H1 (cell line): ENCODE results near the gene UBE4B. TPM values are rescaled to one million over a fixed set of nuclear protein-coding genes. Genes with fewer than 3 reads are reported as not detected.

Source experiments
- CTCF ChIA-PET: fragments of 300-600 bp; sonication (Branson Sonifier 250); formaldehyde crosslinking; loops from one replicate; lab custom pipeline; 2021; ENCODE audit not compliant: partially characterized antibody; lab: Charles Lee
- POLR2A ChIA-PET: fragments of 300-600 bp; sonication (Branson Sonifier 250); formaldehyde crosslinking; loops from one replicate; lab custom pipeline; 2021; ENCODE audit warnings: inconsistent platforms; ENCODE audit not compliant: partially characterized antibody; lab: Charles Lee
- DNase-seq, 2 experiments: peaks; one replicate each; pipeline versions ENCODE4 v3.0.0 to v3.0.0-alpha.2; 2010 to 2022; ENCODE audit warnings: low spot score in 2 of 2, low read depth in 1 of 2, mixed read lengths in 1 of 2
- FAIRE-seq: peaks from 2 replicates; lab custom pipeline; 2011; peaks lifted over from hg19 to GRCh38; lab: Jason Lieb, UNC
- H2AFZ ChIP-seq: 2 replicates; pipeline ENCODE4 v1.8.1; 2012; ENCODE audit warnings: low read length, inconsistent platforms
- H2AK5ac ChIP-seq: 2 replicates; pipeline ENCODE4 v1.6.1; 2013; ENCODE audit warnings: low read depth, low read length
- H2BK120ac ChIP-seq: replicated peaks from 2 replicates; pipeline ENCODE3; 2013; ENCODE audit warnings: low read depth, low read length, inconsistent platforms
- H2BK12ac ChIP-seq: 2 replicates; pipeline ENCODE4 v1.6.1; 2013; ENCODE audit warnings: low read depth, low read length
- H2BK15ac ChIP-seq: 2 replicates; pipeline ENCODE4 v1.6.1; 2013; ENCODE audit warnings: low read length
- H2BK20ac ChIP-seq: 2 replicates; pipeline ENCODE4 v1.6.1; 2013; ENCODE audit warnings: low read length
- H2BK5ac ChIP-seq: 2 replicates; pipeline ENCODE4 v1.6.1; 2013; ENCODE audit warnings: low read depth, low read length
- H3K14ac ChIP-seq: 2 replicates; pipeline ENCODE4 v1.6.1; 2013; ENCODE audit warnings: inconsistent platforms; ENCODE audit not compliant: insufficient read length
- H3K18ac ChIP-seq: 2 replicates; pipeline ENCODE4 v1.6.1; 2013; ENCODE audit warnings: low read length; ENCODE audit errors: extremely low read depth
- H3K23ac ChIP-seq: 2 replicates; pipeline ENCODE4 v1.6.1; 2013; ENCODE audit warnings: inconsistent platforms; ENCODE audit not compliant: insufficient read length
- H3K23me2 ChIP-seq: 2 replicates; pipeline ENCODE4 v1.6.1; 2013; ENCODE audit warnings: low read depth, low read length
- H3K27ac ChIP-seq: 2 replicates; pipeline ENCODE4 v1.6.1; 2011; ENCODE audit warnings: low read depth, low read length, inconsistent platforms
- H3K27me3 ChIP-seq, 4 experiments: replicated peaks in 1 of 4; 1 replicate in 1 of 4; 2 replicates in 3 of 4; pipeline versions ENCODE4 v1.6.1 to v1.8.1; 2011 to 2013; ENCODE audit warnings: low read length in 3 of 4, mild to moderate bottlenecking in 3 of 4, inconsistent platforms in 2 of 4, mixed read lengths in 2 of 4, moderate library complexity in 1 of 4; ENCODE audit not compliant: control insufficient read depth in 3 of 4, insufficient read depth in 3 of 4; ENCODE audit errors: extremely low read depth in 1 of 4
- H3K36me3 ChIP-seq, 4 experiments: 2 replicates each; pipeline versions ENCODE4 v1.6.1 to v1.8.1; 2011 to 2013; ENCODE audit warnings: mild to moderate bottlenecking in 4 of 4, low read length in 3 of 4, moderate library complexity in 2 of 4, control low read depth in 1 of 4, inconsistent platforms in 1 of 4; ENCODE audit not compliant: insufficient read depth in 4 of 4, control insufficient read depth in 2 of 4
- H3K4ac ChIP-seq: replicated peaks from 2 replicates; pipeline ENCODE3; 2013; ENCODE audit warnings: low read length, low read depth, mixed read lengths, inconsistent platforms; ENCODE audit not compliant: insufficient read length
- H3K4me1 ChIP-seq, 4 experiments: replicated peaks in 1 of 4; 1 replicate in 1 of 4; 2 replicates in 3 of 4; pipeline versions ENCODE4 v1.6.1 to v1.8.1; 2011 to 2013; ENCODE audit warnings: low read length in 3 of 4, inconsistent platforms in 2 of 4, mixed read lengths in 1 of 4; ENCODE audit not compliant: insufficient read depth in 4 of 4, control insufficient read depth in 3 of 4
- H3K4me2 ChIP-seq, 2 experiments: 2 replicates each; pipeline versions ENCODE4 v1.6.1 to v1.8.1; 2011 to 2013; ENCODE audit warnings: low read depth in 2 of 2, low read length in 2 of 2, control low read depth in 1 of 2, inconsistent platforms in 1 of 2, mild to moderate bottlenecking in 1 of 2; ENCODE audit not compliant: insufficient read depth in 1 of 2
- H3K4me3 ChIP-seq, 4 experiments: fragments of 200-600, 300-600 bp in 1 of 4; sonication (generic), shearing (Covaris generic), sonication (Bioruptor Twin) in 1 of 4; 2 replicates each; pipeline versions ENCODE4 v1.5.1 to v1.8.1; 2011 to 2016; ENCODE audit warnings: low read length in 4 of 4, low read depth in 3 of 4, control low read depth in 2 of 4, inconsistent platforms in 2 of 4, mild to moderate bottlenecking in 2 of 4, mixed read lengths in 1 of 4, moderate library complexity in 1 of 4; ENCODE audit not compliant: insufficient read depth in 2 of 4; ENCODE audit errors: extremely low read depth in 1 of 4
- H3K56ac ChIP-seq: replicated peaks from 2 replicates; pipeline ENCODE3; 2013; ENCODE audit warnings: low read depth, mild to moderate bottlenecking, mixed read lengths, low read length, inconsistent platforms; ENCODE audit not compliant: insufficient read length
- H3K79me1 ChIP-seq: 2 replicates; pipeline ENCODE4 v1.6.1; 2013; ENCODE audit warnings: low read depth, low read length, control low read depth
- H3K79me2 ChIP-seq, 2 experiments: 2 replicates each; pipeline versions ENCODE4 v1.6.1 to v1.8.1; 2012 to 2013; ENCODE audit warnings: low read length in 2 of 2, mild to moderate bottlenecking in 2 of 2, inconsistent platforms in 1 of 2; ENCODE audit not compliant: insufficient read depth in 2 of 2, control insufficient read depth in 1 of 2
- H3K9ac ChIP-seq, 4 experiments: replicated peaks in 1 of 4; 1 replicate in 1 of 4; 2 replicates in 3 of 4; pipeline versions ENCODE4 v1.6.1 to v1.8.1; 2011 to 2013; ENCODE audit warnings: low read depth in 3 of 4, low read length in 3 of 4, control low read depth in 2 of 4, mild to moderate bottlenecking in 2 of 4, moderate library complexity in 2 of 4, inconsistent platforms in 1 of 4; ENCODE audit errors: extremely low read depth in 1 of 4
- H3K9me3 ChIP-seq, 2 experiments: 2 replicates each; pipeline versions ENCODE4 v1.6.1 to v1.8.1; 2012 to 2013; ENCODE audit warnings: mild to moderate bottlenecking in 2 of 2, moderate library complexity in 2 of 2, control low read depth in 1 of 2, inconsistent platforms in 1 of 2, low read depth in 1 of 2, low read length in 1 of 2, mixed read lengths in 1 of 2; ENCODE audit not compliant: insufficient read depth in 2 of 2
- H4K20me1 ChIP-seq, 2 experiments: replicated peaks in 1 of 2; 2 replicates each; pipeline versions ENCODE3 to v1.8.1; 2011 to 2013; ENCODE audit warnings: inconsistent platforms in 2 of 2, low read length in 2 of 2, mild to moderate bottlenecking in 1 of 2; ENCODE audit not compliant: insufficient read depth in 2 of 2, control insufficient read depth in 1 of 2
- H4K5ac ChIP-seq: 2 replicates; pipeline ENCODE4 v1.6.1; 2013; ENCODE audit warnings: low read length, low read depth, mixed read lengths, inconsistent platforms; ENCODE audit not compliant: insufficient read length
- H4K8ac ChIP-seq: 2 replicates; pipeline ENCODE4 v1.8.0; 2013; ENCODE audit warnings: mild to moderate bottlenecking, moderate library complexity, low read length, inconsistent platforms; ENCODE audit not compliant: insufficient read depth; ENCODE audit errors: extremely low read depth
- H4K91ac ChIP-seq: replicated peaks from 2 replicates; pipeline ENCODE3; 2013; ENCODE audit warnings: low read length, mixed read lengths, inconsistent platforms; ENCODE audit not compliant: insufficient read length
- BRCA1 ChIP-seq: IDR thresholded peaks from 2 replicates; pipeline ENCODE4 v1.6.1; 2012; ENCODE audit warnings: low read depth, low read length, improper control_type of control experiment
- MAFK ChIP-seq: IDR thresholded peaks from 2 replicates; pipeline ENCODE4 v1.6.1; 2012; ENCODE audit warnings: low read depth, mild to moderate bottlenecking, improper control_type of control experiment, low read length
- USF2 ChIP-seq: IDR thresholded peaks from 2 replicates; pipeline ENCODE4 v1.6.1; 2011; ENCODE audit warnings: low read length, improper control_type of control experiment
- WGBS, 2 experiments: shearing (Covaris generic) in 1 of 2; methylation state at CpG; one replicate each; pipeline versions ENCODE4 v1.1.6 to v1.1.7; 2013 to 2015; ENCODE audit warnings: low lambda C conversion rate in 2 of 2, mixed read lengths in 2 of 2, inconsistent platforms in 1 of 2, low coverage in 1 of 2, missing lambda C conversion rate in 1 of 2; ENCODE audit not compliant: insufficient replicate concordance in 2 of 2, insufficient coverage in 1 of 2, insufficient read length in 1 of 2; ENCODE audit errors: extremely low coverage in 1 of 2, missing lambda C conversion rate in 1 of 2; 5-methylcytosine and 5-hydroxymethylcytosine counted together
- polyA plus RNA-seq, 7 experiments: library from polyadenylated mRNA; depleted of rRNA in 3 of 7; stranded (reverse) in 5 of 7; unstranded in 2 of 7; fragments of >200 nt in 5 of 7; fragments of 200-250 nt in 2 of 7; gene quantifications; 1 replicate in 5 of 7; 2 replicates in 1 of 7; 4 replicates in 1 of 7; pipeline versions ENCODE4 v1.2.1 to v1.2.3, GENCODE V29; 2011 to 2013; ENCODE audit warnings: missing spikeins in 2 of 7, mixed read lengths in 2 of 7
- total RNA-seq: library from RNA; stranded (reverse); fragmentation: NEBNext Ultra II Directional; extraction: Animal tissue kit (Norgen Biotek cat#: 25700); gene quantifications from 2 replicates; pipeline ENCODE4 v1.2.1, GENCODE V29; 2021
- TF ChIP-seq, protein P1 (sequence below): IDR thresholded peaks from 2 replicates; pipeline ENCODE4 v1.6.1; 2012; ENCODE audit warnings: low read length, inconsistent platforms

The UBE4B gene
- total and polyA plus RNA-seq, 2 of the 8 experiments (the other 6 are each of a cell fraction or from before 2014, with no cell fraction given): 24.5 to 90.1 TPM

DNA sequence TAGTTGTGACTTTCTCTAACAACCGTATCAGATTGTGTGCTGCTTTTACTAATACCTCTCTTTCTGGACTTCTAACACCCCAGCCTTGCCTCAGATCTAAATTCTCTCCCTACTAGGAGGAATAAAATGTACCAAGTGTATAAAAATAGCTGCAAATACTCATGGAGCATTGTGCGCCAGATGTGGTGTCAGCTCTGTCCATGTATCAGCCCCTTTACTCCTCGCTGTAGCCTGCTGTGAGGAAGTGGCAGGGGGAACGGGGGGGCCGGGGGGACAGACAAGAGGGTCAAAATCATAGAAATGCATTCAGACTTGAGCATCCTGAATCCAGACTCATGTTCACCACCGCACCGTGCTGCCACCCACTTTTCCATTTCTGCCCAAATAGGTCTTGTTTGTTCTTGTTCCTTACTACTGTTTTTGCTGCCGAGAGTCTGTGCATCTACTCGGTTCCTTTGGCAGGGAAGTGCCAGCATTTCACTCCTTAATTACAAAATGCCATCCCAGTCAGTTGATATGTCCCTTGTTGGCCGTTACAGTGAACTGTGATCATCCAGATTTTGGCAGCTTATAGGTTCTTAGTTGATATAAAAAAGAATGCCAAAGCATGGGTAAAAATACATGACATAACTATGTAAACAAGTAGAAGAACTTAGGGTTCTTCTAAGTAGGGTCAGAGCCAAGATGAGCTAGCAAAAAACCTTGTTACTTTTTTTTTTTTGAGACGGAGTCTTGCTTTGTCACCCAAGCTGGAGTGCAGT is 76.4 kb downstream of the UBE4B start:
- DNase-seq (no peak), FAIRE-seq (no peak)
- no peak overlapping the region for H3K4ac ChIP-seq
- H3K4me2 ChIP-seq: no peak overlapping the region
- no peak overlapping the region for H3K27ac ChIP-seq
- H2BK20ac ChIP-seq: no peak overlapping the region
- H3K4me3 ChIP-seq: no peak overlapping the region
- H2BK5ac ChIP-seq: no peak overlapping the region
- H4K5ac ChIP-seq: no peak overlapping the region
- no peak overlapping the region for H3K23ac ChIP-seq
- no peaks in the 10 kb centered on the region; the same call in 1 of the 2 replicates for H3K23me2 ChIP-seq
- peaks cover 5 to 30% (median 20%) of the 10 kb centered on the region in 4 experiments for H3K36me3 ChIP-seq
- H2BK120ac ChIP-seq: no peak overlapping the region
- H3K79me1 ChIP-seq: peaks cover 2% of the 10 kb centered on the region; the same call in 1 of the 2 replicates
- POLR2A ChIA-PET: no interaction called here
- CTCF ChIA-PET: interaction anchor here (0.6 to 1.0 kb wide), 2 partner anchors 229 to 324 kb away, joined by 3 read pairs; no protein-coding TSS in a partner anchor
- H2BK12ac ChIP-seq: no peak overlapping the region
- no peaks in the 10 kb centered on the region for H4K20me1 ChIP-seq
- no peaks in the 10 kb centered on the region for H3K9me3 ChIP-seq
- no peak overlapping the region for H4K91ac ChIP-seq
- no peak overlapping the region for H2AFZ ChIP-seq
- no peak overlapping the region for H3K14ac ChIP-seq
- H3K18ac ChIP-seq: no peak overlapping the region
- no peak for TF ChIP-seq MAFK
- no peak for TF ChIP-seq BRCA1
- no peak for TF ChIP-seq USF2
- TF ChIP-seq, protein P1, sequence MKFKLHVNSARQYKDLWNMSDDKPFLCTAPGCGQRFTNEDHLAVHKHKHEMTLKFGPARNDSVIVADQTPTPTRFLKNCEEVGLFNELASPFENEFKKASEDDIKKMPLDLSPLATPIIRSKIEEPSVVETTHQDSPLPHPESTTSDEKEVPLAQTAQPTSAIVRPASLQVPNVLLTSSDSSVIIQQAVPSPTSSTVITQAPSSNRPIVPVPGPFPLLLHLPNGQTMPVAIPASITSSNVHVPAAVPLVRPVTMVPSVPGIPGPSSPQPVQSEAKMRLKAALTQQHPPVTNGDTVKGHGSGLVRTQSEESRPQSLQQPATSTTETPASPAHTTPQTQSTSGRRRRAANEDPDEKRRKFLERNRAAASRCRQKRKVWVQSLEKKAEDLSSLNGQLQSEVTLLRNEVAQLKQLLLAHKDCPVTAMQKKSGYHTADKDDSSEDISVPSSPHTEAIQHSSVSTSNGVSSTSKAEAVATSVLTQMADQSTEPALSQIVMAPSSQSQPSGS: no peak
- H3K9ac ChIP-seq: no peak overlapping the region
- H3K27me3 ChIP-seq: no peaks in the 10 kb centered on the region
- no peaks in the 10 kb centered on the region for H3K79me2 ChIP-seq
- H2BK15ac ChIP-seq: no peak overlapping the region
- H3K4me1 ChIP-seq: no peaks in the 10 kb centered on the region
- no peak overlapping the region for H2AK5ac ChIP-seq
- no peak overlapping the region for H4K8ac ChIP-seq
- H3K56ac ChIP-seq: no peak overlapping the region
- WGBS, 2 experiments: 96% methylated on average over 11 of the region's 11 CpGs; no CpG with 5 or more reads in 1 of the 2 experiments
